GM23248 (cell line): ENCODE data around the gene SCYGR1. TPM values are rescaled to one million over a fixed set of nuclear protein-coding genes. Genes with fewer than 3 reads are reported as not detected.

ENCODE experiments used
- DNase-seq: peaks from one replicate; pipeline ENCODE4 v3.0.0-alpha.2; 2015
- H2AFZ ChIP-seq: fragments of 200-600 bp; sonication (generic); 2 replicates; pipeline ENCODE4 v1.6.1; 2016; ENCODE audit warnings: antibody characterized with exemption
- H3F3A ChIP-seq: fragments of 200-600 bp; sonication (generic); 2 replicates; pipeline ENCODE4 v1.6.1; 2016; ENCODE audit warnings: mild to moderate bottlenecking, antibody characterized with exemption, mixed run types; ENCODE audit not compliant: insufficient read depth
- H3K27ac ChIP-seq: fragments of 200-600 bp; sonication (generic); 2 replicates; pipeline ENCODE4 v1.5.1; 2016; ENCODE audit warnings: mild to moderate bottlenecking
- H3K27me3 ChIP-seq: fragments of 200-600 bp; sonication (generic); replicated peaks from 2 replicates; pipeline ENCODE4 v1.6.1; 2016; ENCODE audit warnings: mild to moderate bottlenecking; ENCODE audit not compliant: insufficient read depth
- H3K36me3 ChIP-seq: fragments of 200-600 bp; sonication (generic); 2 replicates; pipeline ENCODE4 v1.6.1; 2016; ENCODE audit warnings: low read depth, mild to moderate bottlenecking
- H3K4me1 ChIP-seq: fragments of 200-600 bp; sonication (generic); 2 replicates; pipeline ENCODE4 v1.6.1; 2016; ENCODE audit warnings: mild to moderate bottlenecking; ENCODE audit not compliant: insufficient read depth
- H3K4me2 ChIP-seq: fragments of 200-600 bp; sonication (generic); one replicate; pipeline ENCODE4 v1.6.1; 2016; ENCODE audit warnings: mild to moderate bottlenecking; ENCODE audit not compliant: unreplicated experiment
- H3K4me3 ChIP-seq: fragments of 200-600 bp; sonication (generic); 2 replicates; pipeline ENCODE4 v1.5.1; 2016; ENCODE audit warnings: mild to moderate bottlenecking
- H3K79me2 ChIP-seq: fragments of 200-600 bp; sonication (generic); 2 replicates; pipeline ENCODE4 v1.6.1; 2016; ENCODE audit warnings: mild to moderate bottlenecking; ENCODE audit not compliant: insufficient read depth
- H3K9ac ChIP-seq: fragments of 200-600 bp; sonication (generic); 2 replicates; pipeline ENCODE4 v1.6.1; 2016; ENCODE audit warnings: mild to moderate bottlenecking
- H3K9me2 ChIP-seq: fragments of 200-600 bp; sonication (generic); 2 replicates; pipeline ENCODE4 v1.6.1; 2016; ENCODE audit warnings: mixed run types, mild to moderate bottlenecking, moderate library complexity; ENCODE audit not compliant: insufficient read depth
- H3K9me3 ChIP-seq: fragments of 200-600 bp; sonication (generic); one replicate; pipeline ENCODE4 v1.6.1; 2017; ENCODE audit warnings: low read depth
- H4K20me1 ChIP-seq: fragments of 200-600 bp; sonication (generic); 2 replicates; pipeline ENCODE4 v1.6.0; 2016; ENCODE audit not compliant: insufficient read depth
- EZH2 ChIP-seq: fragments of 200-600 bp; sonication (generic); IDR thresholded peaks from 2 replicates; pipeline ENCODE4 v1.6.1; 2018; ENCODE audit warnings: antibody characterized with exemption, mild to moderate bottlenecking; ENCODE audit not compliant: insufficient read depth, poor library complexity, severe bottlenecking
- EZH2phosphoT487 ChIP-seq: fragments of 200-600 bp; sonication (generic); IDR thresholded peaks from 2 replicates; pipeline ENCODE4 v1.6.1; 2018; ENCODE audit warnings: antibody characterized with exemption, moderate library complexity, mild to moderate bottlenecking, low read depth; ENCODE audit not compliant: insufficient read depth
- WGBS, 2 experiments: methylation state at CpG; one replicate each; pipeline ENCODE4 v1.1.6; 2015 to 2017; ENCODE audit warnings: low lambda C conversion rate in 2 of 2, low coverage in 1 of 2; ENCODE audit errors: missing lambda C conversion rate in 2 of 2; 5-methylcytosine and 5-hydroxymethylcytosine counted together
- in situ Hi-C: fragments of 300-500 bp; cut with MboI; formaldehyde crosslinking; loops from 2 replicates; pipeline ENCODE4 v1.15.0; 2020
- polyA plus RNA-seq: library from polyadenylated mRNA; unstranded; fragments of >200 nt; fragmentation: Nextera tagmentation; extraction: Ambion mirVana; gene quantifications from 2 replicates; pipeline ENCODE4 v1.2.1, GENCODE V29; 2016
- total RNA-seq: library from RNA; depleted of rRNA; stranded (reverse); fragments of >200 nt; shearing (Covaris generic); gene quantifications from 2 replicates; pipeline ENCODE4 v1.2.3, GENCODE V29; 2014

SCYGR1 gene
- total and polyA plus RNA-seq, 2 experiments from 2014 or later, result not detected

DNA sequence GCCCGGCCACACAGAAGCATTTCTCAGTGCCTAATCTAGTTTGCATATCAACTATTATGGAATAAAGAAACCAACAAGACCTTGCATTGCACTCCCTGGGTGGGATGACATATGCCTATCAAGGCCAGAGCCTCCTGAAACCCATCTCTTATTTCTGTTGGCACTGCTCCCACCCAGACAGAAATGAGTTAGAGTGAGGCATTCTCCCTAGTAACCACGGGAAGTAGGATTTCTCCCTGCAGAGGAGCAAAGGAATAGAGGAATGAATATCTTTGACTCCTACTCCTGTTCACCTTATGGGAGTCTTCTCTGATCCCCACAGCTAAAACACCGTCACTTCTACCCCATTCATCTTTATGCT is 24.2 kb upstream of the SCYGR1 start:
- no peak overlapping the region for H2AFZ ChIP-seq
- no peaks in the 10 kb centered on the region for H3K9me2 ChIP-seq
- TF ChIP-seq EZH2phosphoT487, result no peak
- no peak for TF ChIP-seq EZH2
- H3K36me3 ChIP-seq, result no peaks in the 10 kb centered on the region
- no peak overlapping the region for H3K4me2 ChIP-seq
- H3K27ac ChIP-seq, result no peak overlapping the region
- no peaks in the 10 kb centered on the region for H3K79me2 ChIP-seq
- H3K9ac ChIP-seq, result no peak overlapping the region
- H3K4me1 ChIP-seq, result peaks cover 41% of the 10 kb centered on the region
- H3K9me3 ChIP-seq, result no peaks in the 10 kb centered on the region
- H4K20me1 ChIP-seq, result no peaks in the 10 kb centered on the region
- WGBS, 2 experiments, result 83 to 85% methylated on average over 3 of the region's 3 CpGs
- in situ Hi-C loops, result no loop called here
- peaks cover 31% of the 10 kb centered on the region for H3F3A ChIP-seq
- no peak overlapping the region for H3K4me3 ChIP-seq
- no peak for DNase-seq
- H3K27me3 ChIP-seq, result no peaks in the 10 kb centered on the region

- H3K79me2 ChIP-seq, result no peaks in the 10 kb centered on the region
- 92 to 96% methylated on average over 9 of the region's 9 CpGs for WGBS, 2 experiments
- no peaks in the 10 kb centered on the region for H3K27me3 ChIP-seq
- no peak overlapping the region for H3K4me3 ChIP-seq
- H3K27ac ChIP-seq, result no peak overlapping the region; the same call in 1 of the 2 replicates
- no peaks in the 10 kb centered on the region for H3K9me3 ChIP-seq
- H3K4me2 ChIP-seq, result no peak overlapping the region
- no peaks in the 10 kb centered on the region for H4K20me1 ChIP-seq
- H3K9ac ChIP-seq, result no peak overlapping the region
- peaks cover 45% of the 10 kb centered on the region for H3K4me1 ChIP-seq
- peak; percentile 73 for DNase-seq
- no peaks in the 10 kb centered on the region for H3K9me2 ChIP-seq
- 0 out of 2 replicates have a peak overlapping the region, but pooled peaks have one; percentile 10 for H2AFZ ChIP-seq
- TF ChIP-seq EZH2, result no peak
- no peak for TF ChIP-seq EZH2phosphoT487
- in situ Hi-C loops, result no loop called here
- no peaks in the 10 kb centered on the region for H3K36me3 ChIP-seq
- H3F3A ChIP-seq, result peaks cover 35% of the 10 kb centered on the region
Observed at GRCh38 chr2:227411320-227411989, 23.7 kb upstream of the SCYGR1 start.

DNA sequence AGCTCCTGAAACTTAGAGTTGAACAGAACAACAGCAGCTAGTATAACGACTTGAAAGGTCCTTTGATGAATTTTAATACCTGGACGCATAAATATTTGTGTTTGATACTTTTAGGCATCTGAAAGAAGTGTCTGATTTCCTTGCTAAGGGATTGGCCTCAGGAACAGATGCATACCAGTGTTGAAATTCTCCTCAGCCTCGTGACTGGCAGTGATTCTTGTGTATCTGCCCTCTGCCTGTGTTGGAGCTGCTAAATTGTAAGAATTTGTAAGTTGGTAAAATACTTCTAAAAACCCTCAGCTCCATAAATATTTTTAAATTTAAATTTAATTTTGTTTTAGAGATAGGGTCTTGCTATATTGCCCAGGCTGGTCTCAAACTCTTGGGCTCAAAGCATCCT is 22.4 kb upstream of the SCYGR1 start:
- no peak overlapping the region for H3K4me2 ChIP-seq
- H3K9me3 ChIP-seq, result no peaks in the 10 kb centered on the region
- no peak overlapping the region for H3K4me3 ChIP-seq
- no peak for DNase-seq
- H3K4me1 ChIP-seq, result peaks cover 43% of the 10 kb centered on the region
- no peaks in the 10 kb centered on the region for H3K79me2 ChIP-seq
- no peaks in the 10 kb centered on the region for H4K20me1 ChIP-seq
- TF ChIP-seq EZH2 (no peak), EZH2phosphoT487 (no peak)
- no peaks in the 10 kb centered on the region for H3K9me2 ChIP-seq
- H3K36me3 ChIP-seq, result no peaks in the 10 kb centered on the region
- H3F3A ChIP-seq, result peaks cover 35% of the 10 kb centered on the region
- in situ Hi-C loops, result no loop called here
- no peak overlapping the region for H3K9ac ChIP-seq
- H2AFZ ChIP-seq, result no peak overlapping the region
- no peaks in the 10 kb centered on the region for H3K27me3 ChIP-seq
- 81 to 84% methylated on average over 3 of the region's 3 CpGs for WGBS, 2 experiments
- H3K27ac ChIP-seq, result no peak overlapping the region

DNA sequence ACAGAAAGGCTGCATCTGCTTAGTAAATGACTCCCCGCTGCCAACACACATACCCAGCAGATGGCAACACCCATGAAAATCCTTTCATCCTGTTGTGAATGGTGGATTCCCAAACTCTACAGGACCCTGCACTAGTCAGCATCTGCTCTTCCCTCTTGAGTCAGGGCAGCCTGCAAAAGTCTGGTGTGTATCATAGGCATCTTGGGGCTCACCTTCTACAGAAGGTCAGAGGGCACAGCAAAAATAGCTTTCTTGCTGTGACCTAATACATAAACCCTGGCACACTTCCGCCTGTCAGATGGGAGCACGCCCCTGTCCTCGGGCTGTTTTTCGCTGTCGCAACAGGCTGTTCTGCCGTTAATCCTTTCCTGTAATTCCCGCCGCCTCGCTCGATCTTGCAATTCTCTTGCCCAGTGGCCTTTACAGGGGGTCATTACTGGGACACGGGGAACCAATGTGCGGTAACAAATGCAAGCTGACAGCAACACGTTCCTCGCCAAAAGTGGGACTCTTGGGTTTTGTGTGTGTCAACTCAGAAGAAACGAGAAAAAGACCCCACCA is 19.9 kb upstream of the SCYGR1 start:
- in situ Hi-C loops, result loop anchor here (5.0 kb wide), 1 partner anchor 360 kb away; no protein-coding TSS in a partner anchor
- Histone ChIP-seq H3K4me1 (peaks cover 33% of the 10 kb centered on the region), H3K4me3 (no peak overlapping the region; the same call in 1 of the 2 replicates), H3F3A (peaks cover 34% of the 10 kb centered on the region), H3K9me3 (no peaks in the 10 kb centered on the region), H3K9me2 (no peaks in the 10 kb centered on the region), H3K27me3 (no peaks in the 10 kb centered on the region), H3K79me2 (no peaks in the 10 kb centered on the region), H3K36me3 (no peaks in the 10 kb centered on the region), H3K27ac (peak overlapping the region; percentile 98), H2AFZ (peak overlapping the region; percentile 52), H3K4me2 (peak overlapping the region; percentile 62), H4K20me1 (no peaks in the 10 kb centered on the region), H3K9ac (peak overlapping the region; percentile 81; the same call in 1 of the 2 replicates)
- peak; percentile 73 for DNase-seq
- no peak for TF ChIP-seq EZH2phosphoT487
- TF ChIP-seq EZH2, result no peak
- WGBS, 2 experiments, result 13 to 21% methylated on average over 16 of the region's 16 CpGs
